ENCODE data around the gene ZNF324B.
"Not testable (repeated sequence)": the region's sequence is repeated elsewhere in the genome, so short reads cannot be mapped to it uniquely, and the experiment has no call there.

Gene ZNF324B

DNA sequence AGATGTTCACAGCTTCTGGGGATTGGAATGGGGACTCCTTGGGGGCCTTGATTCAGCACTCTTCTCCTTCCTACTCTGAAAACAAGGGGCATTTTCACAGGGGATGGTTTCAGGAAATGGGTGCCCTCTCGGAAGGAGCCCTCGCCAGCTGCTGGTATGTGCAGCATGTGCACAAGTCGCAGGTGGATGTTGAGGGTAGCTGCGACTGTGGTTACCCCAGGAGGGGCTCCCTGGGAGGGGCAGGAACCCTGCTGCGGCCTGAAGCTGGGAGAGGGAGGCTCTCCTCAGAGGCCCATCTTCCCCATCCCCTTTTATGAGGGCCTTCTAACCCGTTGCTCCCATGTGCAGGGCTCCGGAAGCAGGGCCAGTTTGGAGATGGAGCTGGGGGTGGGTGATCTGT, 30.9 kb downstream of the ZNF324B start:
- no peak for DNase-seq

- DNase-seq = no peak
Measured at GRCh38 chr19:58483776-58484175, 32.4 kb downstream of the ZNF324B start.

GRCh38 chr19:58484349-58484748, 32.9 kb downstream of the ZNF324B start:
- DNase-seq = not testable (repeated sequence)

GRCh38 chr19:58491393-58491792, 40.0 kb downstream of the ZNF324B start:
- no peak for DNase-seq

DNA sequence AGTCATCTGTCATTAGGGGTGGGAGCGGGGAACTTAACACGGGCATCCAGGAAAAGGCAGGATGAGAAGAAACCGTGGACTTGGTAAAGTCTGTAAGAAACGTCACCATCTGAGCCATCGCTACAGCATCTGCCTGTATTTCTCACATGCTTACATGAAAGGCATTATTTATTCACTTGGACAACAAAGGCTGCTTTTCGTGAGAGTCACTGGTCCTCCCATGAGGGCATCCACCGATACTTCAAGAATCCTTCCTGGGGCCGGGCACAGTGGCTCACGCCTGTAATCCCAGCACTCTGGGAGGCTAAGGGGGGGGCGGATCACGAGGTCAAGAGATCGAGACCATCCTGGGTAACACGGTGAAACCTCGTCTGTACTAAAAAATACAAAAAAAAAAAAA, 40.8 kb downstream of the ZNF324B start:
- no peak for DNase-seq

DNA sequence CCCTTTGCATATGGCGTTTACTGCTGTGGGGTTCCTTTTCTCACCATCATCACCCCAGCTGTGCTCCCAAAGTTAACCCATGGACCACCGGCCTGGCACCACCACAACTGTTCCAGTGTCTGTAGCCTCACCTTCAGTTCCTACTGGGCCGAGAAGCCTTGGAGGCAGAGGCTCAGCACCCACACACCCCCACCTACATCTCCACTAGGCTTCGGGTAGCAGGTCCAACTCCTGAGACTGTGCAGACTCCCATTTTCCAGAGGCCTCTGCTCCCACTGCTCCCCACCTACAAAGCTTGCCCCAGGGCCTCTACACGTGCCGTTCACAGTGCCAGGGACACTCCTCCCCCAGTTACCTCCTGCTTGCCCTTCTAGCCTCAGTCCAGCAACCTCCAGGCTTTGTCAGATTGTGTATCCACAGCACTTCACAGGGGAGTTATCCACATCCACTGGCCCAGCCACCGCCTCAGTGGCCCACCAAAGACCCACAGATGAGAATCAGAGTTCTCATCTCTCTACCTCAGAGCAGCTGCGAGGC, 46.3 kb downstream of the ZNF324B start:
- no peak for DNase-seq

- no peak for DNase-seq
Measured at GRCh38 chr19:58498316-58499020, 47.0 kb downstream of the ZNF324B start.

- DNase-seq = peak; percentile 100
Measured at GRCh38 chr19:58499021-58499927, 47.9 kb downstream of the ZNF324B start.

GRCh38 chr19:58500242-58500641, 48.8 kb downstream of the ZNF324B start:
- no peak for DNase-seq

Data from RPMI8226 (cell line).